Muscle of leg (tissue), 11 donors: Measurements from ENCODE around the gene MOCOS. TPM values are rescaled to one million over a fixed set of nuclear protein-coding genes. Genes with fewer than 3 reads are reported as not detected.

Experiments used
- DNase-seq: peaks from one replicate; pipeline ENCODE4 v3.0.0; 2013
- H3K27ac ChIP-seq: one replicate; pipeline ENCODE4 v1.5.1; 2013; ENCODE audit warnings: mild to moderate bottlenecking, low read length, control low read depth
- H3K27me3 ChIP-seq: one replicate; pipeline ENCODE4 v1.6.1; 2013; ENCODE audit warnings: low read length; ENCODE audit not compliant: control insufficient read depth, insufficient read depth
- H3K36me3 ChIP-seq: one replicate; pipeline ENCODE4 v1.6.1; 2013; ENCODE audit warnings: low read length; ENCODE audit not compliant: control insufficient read depth, insufficient read depth
- H3K4me1 ChIP-seq: one replicate; pipeline ENCODE4 v1.6.1; 2013; ENCODE audit warnings: low read length; ENCODE audit not compliant: control insufficient read depth, insufficient read depth
- H3K4me3 ChIP-seq: one replicate; pipeline ENCODE4 v1.5.1; 2013; ENCODE audit warnings: low read length, control low read depth
- H3K9me3 ChIP-seq: replicated peaks from 2 replicates; pipeline ENCODE4 v1.6.1; 2013; ENCODE audit warnings: low read depth, low read length; ENCODE audit not compliant: control insufficient read depth
- WGBS: methylation state at CpG from one replicate; pipeline ENCODE4 v1.1.5; 2013; ENCODE audit warnings: missing lambda C conversion rate; ENCODE audit not compliant: insufficient coverage; 5-methylcytosine and 5-hydroxymethylcytosine counted together
- polyA plus RNA-seq, 8 donors: library from polyadenylated mRNA; unstranded; fragments of 120-200 nt; gene quantifications; one replicate each; pipeline versions ENCODE4 v1.2.1 to v1.2.3, GENCODE V29; 2013; ENCODE audit warnings: inconsistent platforms in 1 of 8, low replicate concordance in 1 of 8; ENCODE audit not compliant: insufficient read length in 8 of 8, insufficient read depth in 1 of 8
- total RNA-seq: library from RNA; stranded (reverse); fragments of 120-200 nt; gene quantifications from one replicate; pipeline ENCODE4 v1.2.4, GENCODE V29; 2013

MOCOS gene
- total and polyA plus RNA-seq, 9 donors: 0.10 to 0.62 (median 0.22) TPM

GRCh38 chr18:36284671-36285295 lies 97.5 kb downstream of the MOCOS start:
- H3K36me3 ChIP-seq: no peaks in the 10 kb centered on the region
- no peak overlapping the region for H3K4me3 ChIP-seq
- H3K9me3 ChIP-seq: peaks cover 5% of the 10 kb centered on the region
- no peak overlapping the region for H3K27ac ChIP-seq
- DNase-seq: peak; percentile 79
- no peaks in the 10 kb centered on the region for H3K4me1 ChIP-seq
- no CpG with 5 or more reads among the region's 6 CpGs for WGBS
- peaks cover 7% of the 10 kb centered on the region for H3K27me3 ChIP-seq

GRCh38 chr18:36287653-36288052 lies 100.4 kb downstream of the MOCOS start:
- WGBS: no CpG with 5 or more reads among the region's 2 CpGs
- H3K9me3 ChIP-seq: peaks cover 5% of the 10 kb centered on the region
- H3K36me3 ChIP-seq: no peaks in the 10 kb centered on the region
- no peak for DNase-seq
- peaks cover 2% of the 10 kb centered on the region for H3K27me3 ChIP-seq
- H3K4me1 ChIP-seq: no peaks in the 10 kb centered on the region
- H3K27ac ChIP-seq: no peak overlapping the region
- H3K4me3 ChIP-seq: no peak overlapping the region

- H3K9me3 ChIP-seq: peaks cover 5% of the 10 kb centered on the region
These were observed 101.4 kb downstream of the MOCOS start for GRCh38 chr18:36288689-36289088.

GRCh38 chr18:36294031-36294430 lies 106.7 kb downstream of the MOCOS start:
- Histone ChIP-seq H3K4me1 (peaks cover 7% of the 10 kb centered on the region), H3K9me3 (peaks cover under 1% of the 10 kb centered on the region), H3K27ac (no peak overlapping the region), H3K36me3 (no peaks in the 10 kb centered on the region), H3K4me3 (no peak overlapping the region), H3K27me3 (peaks cover 28% of the 10 kb centered on the region)
- WGBS: no CpG with 5 or more reads among the region's 1 CpG
- no peak for DNase-seq

More at GRCh38 chr18:36288689-36289088, 101.4 kb downstream of the MOCOS start:
- Histone ChIP-seq H3K27me3 (no peaks in the 10 kb centered on the region), H3K27ac (no peak overlapping the region), H3K36me3 (no peaks in the 10 kb centered on the region), H3K4me1 (no peaks in the 10 kb centered on the region), H3K4me3 (no peak overlapping the region)
- no peak for DNase-seq

- WGBS: no CpG with 5 or more reads among the region's 1 CpG
- Histone ChIP-seq H3K27ac (no peak overlapping the region), H3K27me3 (peaks cover 38% of the 10 kb centered on the region), H3K36me3 (no peaks in the 10 kb centered on the region), H3K4me1 (peaks cover 7% of the 10 kb centered on the region), H3K9me3 (no peaks in the 10 kb centered on the region), H3K4me3 (no peak overlapping the region)
- no peak for DNase-seq
These were observed 107.9 kb downstream of the MOCOS start for GRCh38 chr18:36295214-36295613.

GRCh38 chr18:36295880-36296301 lies 108.6 kb downstream of the MOCOS start:
- Histone ChIP-seq H3K36me3 (no peaks in the 10 kb centered on the region), H3K27ac (no peak overlapping the region), H3K4me3 (no peak overlapping the region), H3K27me3 (peaks cover 41% of the 10 kb centered on the region), H3K9me3 (no peaks in the 10 kb centered on the region), H3K4me1 (peaks cover 7% of the 10 kb centered on the region)
- 46% methylated on average over 15 of the region's 21 CpGs for WGBS
- DNase-seq: no peak

- H3K4me1 ChIP-seq: peaks cover 7% of the 10 kb centered on the region
- H3K36me3 ChIP-seq: no peaks in the 10 kb centered on the region
- peak overlapping the region; percentile 39 for H3K4me3 ChIP-seq
- no peaks in the 10 kb centered on the region for H3K9me3 ChIP-seq
- under 1% methylated on average over 41 of the region's 47 CpGs for WGBS
- H3K27me3 ChIP-seq: peaks cover 43% of the 10 kb centered on the region
- peak; percentile 78 for DNase-seq
- H3K27ac ChIP-seq: peak overlapping the region; percentile 47
These were observed 109.5 kb downstream of the MOCOS start for GRCh38 chr18:36296650-36297416.

GRCh38 chr18:36297417-36298125 lies 110.3 kb downstream of the MOCOS start, which contains the start of gene FHOD3:
FHOD3 (plus strand) TSS chr18:36297713; CDS start chr18:36297836, 123 bp downstream.
- H3K27me3 ChIP-seq: peaks cover 43% of the 10 kb centered on the region
- WGBS: under 1% methylated on average over 87 of the region's 91 CpGs
- peaks cover 13% of the 10 kb centered on the region for H3K4me1 ChIP-seq
- H3K9me3 ChIP-seq: no peaks in the 10 kb centered on the region
- H3K27ac ChIP-seq: peak within 1 kb of the TSS; percentile 47
- H3K36me3 ChIP-seq: no peaks in the 10 kb centered on the region
- DNase-seq: peak; percentile 78
- H3K4me3 ChIP-seq: peak within 1 kb of the TSS; percentile 54

- Histone ChIP-seq H3K9me3 (no peaks in the 10 kb centered on the region), H3K27me3 (peaks cover 47% of the 10 kb centered on the region), H3K27ac (no peak overlapping the region), H3K36me3 (no peaks in the 10 kb centered on the region), H3K4me3 (peak overlapping the region; percentile 54), H3K4me1 (peaks cover 16% of the 10 kb centered on the region)
- WGBS: under 1% methylated on average over 39 of the region's 67 CpGs
- peak; percentile 24 for DNase-seq
These were observed 110.9 kb downstream of the MOCOS start for GRCh38 chr18:36298126-36298741.

GRCh38 chr18:36299015-36299414 lies 111.7 kb downstream of the MOCOS start:
- DNase-seq: no peak
- 100% methylated on average over 1 of the region's 6 CpGs for WGBS
- Histone ChIP-seq H3K9me3 (no peaks in the 10 kb centered on the region), H3K4me1 (peaks cover 16% of the 10 kb centered on the region), H3K27ac (no peak overlapping the region), H3K27me3 (peaks cover 47% of the 10 kb centered on the region), H3K36me3 (no peaks in the 10 kb centered on the region), H3K4me3 (no peak overlapping the region)
